ENCODE results near the gene TMPRSS2.

The TMPRSS2 gene

GRCh38 chr21:41509145-41509496, 1.2 kb upstream of the TMPRSS2 start:
- H3K27me3 ChIP-seq (ENCODE audit: insufficient read depth, low read length), result no peaks in the 10 kb centered on the region
- H3K4me2 ChIP-seq (ENCODE audit: low read length), result no peak overlapping the region
- H3K27ac ChIP-seq (ENCODE audit: low read depth, low read length, poor library complexity, severe bottlenecking), result no peak overlapping the region

DNA sequence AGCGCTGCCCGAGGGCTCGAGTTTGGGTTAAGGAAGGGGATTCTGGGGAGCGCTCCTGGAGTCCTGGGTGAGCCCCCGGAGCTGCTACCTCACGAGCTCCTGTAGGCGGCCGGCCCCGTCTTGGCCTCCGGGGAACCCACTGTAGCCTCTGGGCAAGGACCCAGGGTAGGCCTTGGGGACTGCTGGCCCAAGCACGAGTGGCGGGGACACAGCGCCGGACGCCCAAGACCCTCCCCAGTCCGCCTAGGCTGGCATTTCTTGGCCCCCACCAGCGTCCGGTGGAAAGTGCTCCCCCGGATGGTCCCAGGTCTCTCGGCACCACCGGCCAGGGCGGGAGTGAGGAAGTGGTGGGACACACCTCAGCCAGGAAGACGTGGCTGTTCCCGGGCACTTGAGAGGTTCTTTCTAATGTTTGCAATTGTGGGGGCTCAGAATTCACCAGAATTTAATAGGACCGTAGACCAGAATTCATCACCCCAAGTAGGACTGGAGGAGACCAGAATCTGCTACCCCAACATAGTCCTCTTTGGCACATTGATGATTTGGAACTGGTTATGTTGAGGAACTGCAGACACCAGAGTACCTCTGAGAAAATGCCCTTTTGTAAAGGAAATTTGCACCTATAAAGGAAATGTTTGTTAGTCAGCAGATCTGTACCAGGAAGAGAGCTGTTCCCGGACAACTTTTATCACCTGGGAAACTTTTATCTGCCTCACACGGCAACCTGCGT, 622 bp upstream of the TMPRSS2 start:
- no peaks in the 10 kb centered on the region for H3K27me3 ChIP-seq (ENCODE audit: insufficient read depth, low read length)
- H3K9me2 ChIP-seq (ENCODE audit: low read depth, low read length), result no peaks in the 10 kb centered on the region
- no peaks in the 10 kb centered on the region for H4K20me1 ChIP-seq (ENCODE audit: insufficient read depth, low read length)
- no peaks in the 10 kb centered on the region for H3K4me1 ChIP-seq (ENCODE audit: insufficient read depth, low read length, severe bottlenecking)
- no peak overlapping the region for H3K27ac ChIP-seq (ENCODE audit: low read depth, low read length, poor library complexity, severe bottlenecking)
- H3K9ac ChIP-seq (ENCODE audit: low read length), result no peak overlapping the region
- TF ChIP-seq CTCF (IDR thresholded peaks at IDR 0.05; ENCODE audit: low read length) (no peak), EZH2 (IDR thresholded peaks at IDR 0.05; ENCODE audit: borderline replicate concordance, low read length) (no peak)
- no peaks in the 10 kb centered on the region for H3F3A ChIP-seq (ENCODE audit: insufficient read depth, low read length)
- H3K36me3 ChIP-seq (ENCODE audit: insufficient read depth, low read length), result no peaks in the 10 kb centered on the region
- no peak overlapping the region for H3K4me3 ChIP-seq (ENCODE audit: low read depth, low read length, poor library complexity, severe bottlenecking)
- H3K79me2 ChIP-seq (ENCODE audit: insufficient read depth, low read length), result no peaks in the 10 kb centered on the region
- H3K4me2 ChIP-seq (ENCODE audit: low read length), result no peak overlapping the region
- no peak overlapping the region for H2AFZ ChIP-seq (ENCODE audit: low read length)
- no peaks in the 10 kb centered on the region for H3K9me3 ChIP-seq (ENCODE audit: low read length)

More at GRCh38 chr21:41509145-41509496, 1.2 kb upstream of the TMPRSS2 start:
- Histone ChIP-seq H2AFZ (ENCODE audit: low read length) (no peak overlapping the region), H3K79me2 (ENCODE audit: insufficient read depth, low read length) (no peaks in the 10 kb centered on the region), H3F3A (ENCODE audit: insufficient read depth, low read length) (no peaks in the 10 kb centered on the region), H3K9ac (ENCODE audit: low read length) (no peak overlapping the region), H3K9me3 (ENCODE audit: low read length) (no peaks in the 10 kb centered on the region), H3K4me1 (ENCODE audit: insufficient read depth, low read length, severe bottlenecking) (no peaks in the 10 kb centered on the region), H3K36me3 (ENCODE audit: insufficient read depth, low read length) (no peaks in the 10 kb centered on the region), H3K9me2 (ENCODE audit: low read depth, low read length) (no peaks in the 10 kb centered on the region), H3K4me3 (ENCODE audit: low read depth, low read length, poor library complexity, severe bottlenecking) (no peak overlapping the region), H4K20me1 (ENCODE audit: insufficient read depth, low read length) (no peaks in the 10 kb centered on the region)
- TF ChIP-seq CTCF (IDR thresholded peaks at IDR 0.05; ENCODE audit: low read length) (no peak), EZH2 (IDR thresholded peaks at IDR 0.05; ENCODE audit: borderline replicate concordance, low read length) (no peak)

GRCh38 chr21:41506611-41507520, 1.1 kb downstream of the TMPRSS2 start:
- Histone ChIP-seq H3K9me2 (ENCODE audit: low read depth, low read length) (no peaks in the 10 kb centered on the region), H2AFZ (ENCODE audit: low read length) (no peak overlapping the region), H3K36me3 (ENCODE audit: insufficient read depth, low read length) (no peaks in the 10 kb centered on the region), H3K79me2 (ENCODE audit: insufficient read depth, low read length) (no peaks in the 10 kb centered on the region), H3K27me3 (ENCODE audit: insufficient read depth, low read length) (no peaks in the 10 kb centered on the region), H4K20me1 (ENCODE audit: insufficient read depth, low read length) (no peaks in the 10 kb centered on the region), H3K27ac (ENCODE audit: low read depth, low read length, poor library complexity, severe bottlenecking) (no peak overlapping the region), H3F3A (ENCODE audit: insufficient read depth, low read length) (no peaks in the 10 kb centered on the region), H3K9me3 (ENCODE audit: low read length) (no peaks in the 10 kb centered on the region), H3K4me3 (ENCODE audit: low read depth, low read length, poor library complexity, severe bottlenecking) (no peak overlapping the region), H3K9ac (ENCODE audit: low read length) (no peak overlapping the region), H3K4me2 (ENCODE audit: low read length) (no peak overlapping the region), H3K4me1 (ENCODE audit: insufficient read depth, low read length, severe bottlenecking) (no peaks in the 10 kb centered on the region)
- no peak for TF ChIP-seq EZH2 (IDR thresholded peaks at IDR 0.05; ENCODE audit: borderline replicate concordance, low read length)
- no peak for TF ChIP-seq CTCF (IDR thresholded peaks at IDR 0.05; ENCODE audit: low read length)
